Neural cell (in vitro differentiated cells): Measurements from ENCODE around the gene ZNF653. TPM values are rescaled to one million over a fixed set of nuclear protein-coding genes. Genes with fewer than 3 reads are reported as not detected.

Experiments
- H2AFZ ChIP-seq: fragments of 200-600, 300-800 bp; sonication (generic), shearing (Covaris generic); 2 replicates; pipeline ENCODE4 v1.6.0; 2014; ENCODE audit warnings: low read depth, mild to moderate bottlenecking, antibody characterized with exemption, low read length, moderate library complexity
- H3F3A ChIP-seq: fragments of 200-600 bp; shearing (Covaris generic); 2 replicates; pipeline ENCODE4 v1.6.1; 2016; ENCODE audit warnings: mild to moderate bottlenecking, moderate library complexity, mixed read lengths, antibody characterized with exemption, low read length; ENCODE audit not compliant: insufficient read depth, poor library complexity, severe bottlenecking
- H3K27ac ChIP-seq: fragments of 200-600, 300-800 bp; sonication (generic), shearing (Covaris generic); 2 replicates; pipeline ENCODE4 v1.5.1; 2014; ENCODE audit warnings: mild to moderate bottlenecking, low read length, moderate library complexity
- H3K27me3 ChIP-seq: fragments of 300-800, 200-600 bp; sonication (generic), shearing (Covaris generic); 2 replicates; pipeline ENCODE4 v1.6.0; 2014; ENCODE audit warnings: mild to moderate bottlenecking, low read depth, low read length, moderate library complexity; ENCODE audit not compliant: insufficient read depth
- H3K36me3 ChIP-seq: fragments of 300-800, 200-600 bp; sonication (generic), shearing (Covaris generic); 2 replicates; pipeline ENCODE4 v1.5.1; 2014; ENCODE audit warnings: mild to moderate bottlenecking, antibody characterized with exemption, low read length, moderate library complexity; ENCODE audit not compliant: insufficient read depth
- H3K4me2 ChIP-seq: fragments of 300-800, 200-600 bp; sonication (generic), shearing (Covaris generic); 2 replicates; pipeline ENCODE4 v1.6.0; 2014; ENCODE audit warnings: mild to moderate bottlenecking, low read length
- H3K4me3 ChIP-seq: fragments of 300-800, 200-600 bp; sonication (generic), shearing (Covaris generic); 2 replicates; pipeline ENCODE4 v1.5.1; 2014; ENCODE audit warnings: mild to moderate bottlenecking, low read length, moderate library complexity
- H3K79me2 ChIP-seq: fragments of 200-600 bp; shearing (Covaris generic); replicated peaks from 2 replicates; pipeline ENCODE4 v1.6.0; 2014; ENCODE audit warnings: mild to moderate bottlenecking, low read length, moderate library complexity; ENCODE audit not compliant: insufficient read depth
- H3K9ac ChIP-seq: fragments of 300-800, 200-600 bp; sonication (generic), shearing (Covaris generic); 2 replicates; pipeline ENCODE4 v1.6.1; 2016; ENCODE audit warnings: mild to moderate bottlenecking, low read length, mixed read lengths
- H3K9me2 ChIP-seq: fragments of 200-600 bp; shearing (Covaris generic); 2 replicates; pipeline ENCODE4 v1.6.1; 2016; ENCODE audit warnings: mild to moderate bottlenecking, low read length, mixed read lengths; ENCODE audit not compliant: insufficient read depth
- H3K9me3 ChIP-seq: fragments of 200-600, 300-800 bp; sonication (generic), shearing (Covaris generic); 2 replicates; pipeline ENCODE4 v1.6.1; 2016; ENCODE audit warnings: mild to moderate bottlenecking, mixed run types, low read length, moderate library complexity, mixed read lengths
- H4K20me1 ChIP-seq: fragments of 200-600 bp; shearing (Covaris generic); 2 replicates; pipeline ENCODE4 v1.6.1; 2016; ENCODE audit warnings: mild to moderate bottlenecking, mixed run types; ENCODE audit not compliant: insufficient read depth
- CTCF ChIP-seq: fragments of 450-650 bp; IDR thresholded peaks from 2 replicates; pipeline ENCODE4 v1.5.1; 2014; ENCODE audit warnings: antibody characterized with exemption, mild to moderate bottlenecking, moderate library complexity; ENCODE audit not compliant: poor library complexity, severe bottlenecking
- EP300 ChIP-seq: fragments of 450-650 bp; conservative IDR thresholded peaks from 2 replicates; pipeline ENCODE4 v1.6.1; 2014; ENCODE audit warnings: antibody characterized with exemption, mild to moderate bottlenecking, moderate library complexity; ENCODE audit not compliant: poor library complexity, severe bottlenecking
- EZH2 ChIP-seq: fragments of 200-600, 300-800 bp; shearing (Covaris generic), sonication (generic); IDR thresholded peaks from 2 replicates; pipeline ENCODE4 v1.6.1; 2014; ENCODE audit warnings: antibody characterized with exemption, low read length, borderline replicate concordance, mild to moderate bottlenecking; ENCODE audit not compliant: insufficient read depth, poor library complexity, severe bottlenecking
- MXI1 ChIP-seq: fragments of 450-650 bp; conservative IDR thresholded peaks from 2 replicates; pipeline ENCODE4 v1.6.1; 2014; ENCODE audit warnings: antibody characterized with exemption, mild to moderate bottlenecking; ENCODE audit not compliant: poor library complexity, severe bottlenecking
- POLR2AphosphoS5 ChIP-seq: IDR thresholded peaks from 2 replicates; pipeline ENCODE4 v1.6.1; 2012
- RAD21 ChIP-seq: fragments of 450-650 bp; conservative IDR thresholded peaks from 2 replicates; pipeline ENCODE4 v1.6.1; 2014; ENCODE audit warnings: antibody characterized with exemption, mild to moderate bottlenecking, moderate library complexity
- REST ChIP-seq: IDR thresholded peaks from 2 replicates; pipeline ENCODE4 v1.6.1; 2012; ENCODE audit warnings: borderline replicate concordance
- SMC3 ChIP-seq: fragments of 450-650 bp; conservative IDR thresholded peaks from 2 replicates; pipeline ENCODE4 v1.6.1; 2014; ENCODE audit warnings: antibody characterized with exemption, mild to moderate bottlenecking, moderate library complexity; ENCODE audit not compliant: poor library complexity
- TAF1 ChIP-seq: IDR thresholded peaks from 2 replicates; pipeline ENCODE4 v1.6.1; 2012; ENCODE audit warnings: low read depth
- polyA plus RNA-seq: library from polyadenylated mRNA; depleted of rRNA; stranded (reverse); fragments of >200 nt; gene quantifications from 2 replicates; pipeline ENCODE4 v1.2.3, GENCODE V29; 2014

The ZNF653 gene
- polyA plus RNA-seq, 1 donor from 2014 or later, result 16.5 TPM

GRCh38 chr19:11483366-11484111, 22.1 kb downstream of the ZNF653 start:
- H3F3A ChIP-seq, result no peaks in the 10 kb centered on the region
- H3K4me2 ChIP-seq, result no peak overlapping the region
- H3K27ac ChIP-seq, result no peak overlapping the region
- no peaks in the 10 kb centered on the region for H3K9me3 ChIP-seq
- peaks cover 21% of the 10 kb centered on the region for H3K79me2 ChIP-seq
- H3K4me3 ChIP-seq, result no peak overlapping the region
- TF ChIP-seq CTCF, result no peak
- no peak for TF ChIP-seq EZH2
- TF ChIP-seq REST, result no peak
- no peak for TF ChIP-seq EP300
- TF ChIP-seq MXI1, result no peak
- no peak for TF ChIP-seq POLR2AphosphoS5
- H3K27me3 ChIP-seq, result no peaks in the 10 kb centered on the region
- no peaks in the 10 kb centered on the region for H3K9me2 ChIP-seq
- H2AFZ ChIP-seq, result no peak overlapping the region
- H3K36me3 ChIP-seq, result no peaks in the 10 kb centered on the region
- H4K20me1 ChIP-seq, result no peaks in the 10 kb centered on the region
- H3K9ac ChIP-seq, result no peak overlapping the region

GRCh38 chr19:11482384-11483050, 23.1 kb downstream of the ZNF653 start:
- Histone ChIP-seq H4K20me1 (no peaks in the 10 kb centered on the region), H3K27me3 (no peaks in the 10 kb centered on the region), H3F3A (no peaks in the 10 kb centered on the region), H3K4me2 (peak overlapping the region; percentile 35), H3K27ac (peak overlapping the region; percentile 73), H3K9ac (peak overlapping the region; percentile 72), H2AFZ (peak overlapping the region; percentile 40), H3K36me3 (no peaks in the 10 kb centered on the region), H3K9me3 (no peaks in the 10 kb centered on the region), H3K79me2 (peaks cover 31% of the 10 kb centered on the region), H3K4me3 (peak overlapping the region; percentile 93), H3K9me2 (no peaks in the 10 kb centered on the region)
- TF ChIP-seq MXI1 (peak; percentile 90), SMC3 (peak; percentile 78), CTCF (peak; percentile 91), RAD21 (peak; percentile 79), POLR2AphosphoS5 (peak; percentile 1), EZH2 (no peak), EP300 (peak; percentile 48), REST (no peak), TAF1 (no peak)
